HG03060 (cell line): ENCODE results near the gene ANKMY1.

Experiments
- ATAC-seq: cut with Tn5 transposase; IDR thresholded peaks from one replicate; pipeline ENCODE4 v1.9.1; 2021; ENCODE audit warnings: low read depth, moderate number of reproducible peaks; ENCODE audit not compliant: unreplicated experiment

Gene ANKMY1

GRCh38 chr2:240582781-240583180 lies 25.0 kb upstream of the ANKMY1 start:
- ATAC-seq, result no peak

- no peak for ATAC-seq
These were observed 24.0 kb upstream of the ANKMY1 start for GRCh38 chr2:240581811-240582210.

GRCh38 chr2:240579771-240580614 lies 22.2 kb upstream of the ANKMY1 start:
- no peak for ATAC-seq

GRCh38 chr2:240579071-240579762 lies 21.4 kb upstream of the ANKMY1 start:
- no peak for ATAC-seq

- ATAC-seq, result no peak
These were observed 20.7 kb upstream of the ANKMY1 start for GRCh38 chr2:240578488-240578887.

GRCh38 chr2:240578110-240578450 lies 20.3 kb upstream of the ANKMY1 start:
- ATAC-seq, result no peak

GRCh38 chr2:240577281-240578109 lies 19.7 kb upstream of the ANKMY1 start:
- no peak for ATAC-seq

- no peak for ATAC-seq
These were observed 18.8 kb upstream of the ANKMY1 start for GRCh38 chr2:240576436-240577205.

GRCh38 chr2:240576036-240576435 lies 18.2 kb upstream of the ANKMY1 start:
- ATAC-seq, result no peak

- ATAC-seq, result no peak
These were observed 17.5 kb upstream of the ANKMY1 start for GRCh38 chr2:240575101-240575965.

- ATAC-seq, result no peak
These were observed 16.8 kb upstream of the ANKMY1 start for GRCh38 chr2:240574386-240575100.

- no peak for ATAC-seq
These were observed 16.0 kb upstream of the ANKMY1 start for GRCh38 chr2:240573516-240574385.

GRCh38 chr2:240573071-240573515 lies 15.3 kb upstream of the ANKMY1 start:
- ATAC-seq, result no peak

GRCh38 chr2:240572141-240573031 lies 14.6 kb upstream of the ANKMY1 start:
- ATAC-seq, result no peak

GRCh38 chr2:240571314-240571973 lies 13.7 kb upstream of the ANKMY1 start:
- ATAC-seq, result no peak
